Measurements from ENCODE around the gene SLC25A44. TPM values are rescaled to one million over a fixed set of nuclear protein-coding genes. Genes with fewer than 3 reads are reported as not detected.

Gene SLC25A44
- total RNA-seq, 4 donors from 2014 or later: 15.1 to 20.4 (median 17.2) TPM

GRCh38 chr1:156241311-156241811 lies 47.5 kb downstream of the SLC25A44 start:
- H3K27me3 ChIP-seq: peaks cover 6% of the 10 kb centered on the region
- H3K36me3 ChIP-seq: peaks cover 40% of the 10 kb centered on the region
- peaks cover 37% of the 10 kb centered on the region for H3K4me1 ChIP-seq
- DNase-seq (ENCODE audit: low spot score in 2 of 2): peak in 1 of 2 donors; percentile 70
- WGBS: 28% methylated on average over 14 of the region's 15 CpGs
- no peak overlapping the region for H3K4me3 ChIP-seq
- H3K27ac ChIP-seq: no peak overlapping the region
- TF ChIP-seq POLR2A (IDR thresholded peaks at IDR 0.05): no peak
- TF ChIP-seq CTCF (IDR thresholded peaks at IDR 0.05): no peak
- TF ChIP-seq POLR2AphosphoS5 (IDR thresholded peaks at IDR 0.05): no peak
- TF ChIP-seq EP300 (IDR thresholded peaks at IDR 0.05): no peak
- H3K9me3 ChIP-seq: no peaks in the 10 kb centered on the region

GRCh38 chr1:156241926-156242325 lies 48.0 kb downstream of the SLC25A44 start, which contains the start of gene BGLAP:
Gene BGLAP, plus strand, starts transcription at chr1:156242184. Its CDS starts 48 bp downstream, at chr1:156242232.
- no peak within 1 kb of the TSS for H3K4me3 ChIP-seq
- DNase-seq (ENCODE audit: low spot score in 2 of 2): no peak
- peaks cover 34% of the 10 kb centered on the region for H3K36me3 ChIP-seq
- 70% methylated on average over 3 of the region's 14 CpGs for WGBS
- peaks cover 6% of the 10 kb centered on the region for H3K27me3 ChIP-seq
- H3K27ac ChIP-seq: no peak within 1 kb of the TSS
- no peaks in the 10 kb centered on the region for H3K9me3 ChIP-seq
- H3K4me1 ChIP-seq: peaks cover 40% of the 10 kb centered on the region
- TF ChIP-seq POLR2A (IDR thresholded peaks at IDR 0.05) (no peak), POLR2AphosphoS5 (IDR thresholded peaks at IDR 0.05) (no peak), EP300 (IDR thresholded peaks at IDR 0.05) (no peak), CTCF (IDR thresholded peaks at IDR 0.05) (no peak)

- WGBS: 72% methylated on average over 4 of the region's 10 CpGs
- Histone ChIP-seq H3K4me1 (peaks cover 48% of the 10 kb centered on the region), H3K36me3 (peaks cover 27% of the 10 kb centered on the region), H3K27ac (no peak overlapping the region), H3K9me3 (no peaks in the 10 kb centered on the region), H3K4me3 (no peak overlapping the region), H3K27me3 (peaks cover 6% of the 10 kb centered on the region)
- TF ChIP-seq POLR2AphosphoS5 (IDR thresholded peaks at IDR 0.05) (no peak), CTCF (IDR thresholded peaks at IDR 0.05) (no peak), EP300 (IDR thresholded peaks at IDR 0.05) (no peak), POLR2A (IDR thresholded peaks at IDR 0.05) (no peak)
- no peak for DNase-seq (ENCODE audit: low spot score in 2 of 2)
Observed at GRCh38 chr1:156242738-156243137, 48.8 kb downstream of the SLC25A44 start.

- no peak for TF ChIP-seq EP300 (IDR thresholded peaks at IDR 0.05)
- TF ChIP-seq POLR2AphosphoS5 (IDR thresholded peaks at IDR 0.05): no peak
- TF ChIP-seq POLR2A (IDR thresholded peaks at IDR 0.05): no peak
- no peak for TF ChIP-seq CTCF (IDR thresholded peaks at IDR 0.05)
- 91% methylated on average over 1 of the region's 2 CpGs for WGBS
- Histone ChIP-seq H3K36me3 (peaks cover 16% of the 10 kb centered on the region), H3K27ac (no peak overlapping the region), H3K4me1 (peaks cover 60% of the 10 kb centered on the region), H3K4me3 (no peak overlapping the region), H3K27me3 (peaks cover 6% of the 10 kb centered on the region), H3K9me3 (no peaks in the 10 kb centered on the region)
- no peak for DNase-seq (ENCODE audit: low spot score in 2 of 2)
Observed at GRCh38 chr1:156244126-156244525, 50.2 kb downstream of the SLC25A44 start.

- Histone ChIP-seq H3K4me3 (no peak overlapping the region), H3K9me3 (no peaks in the 10 kb centered on the region), H3K27me3 (peaks cover 6% of the 10 kb centered on the region), H3K4me1 (peaks cover 65% of the 10 kb centered on the region), H3K27ac (no peak overlapping the region), H3K36me3 (peaks cover 16% of the 10 kb centered on the region)
- 72% methylated on average over 7 of the region's 17 CpGs for WGBS
- DNase-seq (ENCODE audit: low spot score in 2 of 2): no peak
- TF ChIP-seq POLR2A (IDR thresholded peaks at IDR 0.05): no peak
- no peak for TF ChIP-seq CTCF (IDR thresholded peaks at IDR 0.05)
- no peak for TF ChIP-seq EP300 (IDR thresholded peaks at IDR 0.05)
- TF ChIP-seq POLR2AphosphoS5 (IDR thresholded peaks at IDR 0.05): no peak
Observed at GRCh38 chr1:156244712-156245111, 50.8 kb downstream of the SLC25A44 start.
